IPS-NIHi11 (cell line): ENCODE results near the gene UACA.
"Not testable (repeated sequence)": the region's sequence is repeated elsewhere in the genome, so short reads cannot be mapped to it uniquely, and the experiment has no call there.

Experiments
- DNase-seq: peaks from one replicate; pipeline ENCODE4 v3.0.0; 2012; ENCODE audit warnings: mixed read lengths, low spot score

Gene UACA

GRCh38 chr15:70669006-70669602 lies 94.3 kb downstream of the UACA start:
- DNase-seq = no peak

- no peak for DNase-seq
Measured at GRCh38 chr15:70665599-70665998, 97.8 kb downstream of the UACA start.

DNA sequence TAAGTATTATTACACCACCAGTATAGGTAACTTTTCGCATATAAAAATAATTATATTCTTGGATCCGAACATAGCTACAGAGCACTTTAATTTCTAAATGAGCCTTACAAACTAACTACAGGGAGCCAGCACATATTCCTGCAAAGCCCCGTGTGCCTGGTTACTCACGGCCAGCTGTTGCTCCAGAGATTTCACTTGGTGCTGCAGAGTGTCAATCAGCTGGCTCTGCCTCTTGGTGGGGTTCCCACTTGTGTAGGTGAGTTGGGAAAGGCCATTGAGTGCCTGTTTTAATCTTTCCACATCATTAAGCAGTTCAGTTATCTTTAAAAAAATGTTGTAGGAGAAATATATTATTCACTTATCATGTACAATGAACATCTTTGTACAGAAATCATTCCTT lies 98.9 kb downstream of the UACA start:
- DNase-seq = no peak

- DNase-seq = not testable (repeated sequence)
Measured at GRCh38 chr15:70663069-70663468, 100.3 kb downstream of the UACA start.

- no peak for DNase-seq
Measured at GRCh38 chr15:70659662-70660061, 103.7 kb downstream of the UACA start.

GRCh38 chr15:70658641-70659040 lies 104.7 kb downstream of the UACA start:
- no peak for DNase-seq

GRCh38 chr15:70653426-70653825 lies 109.9 kb downstream of the UACA start:
- DNase-seq = no peak

DNA sequence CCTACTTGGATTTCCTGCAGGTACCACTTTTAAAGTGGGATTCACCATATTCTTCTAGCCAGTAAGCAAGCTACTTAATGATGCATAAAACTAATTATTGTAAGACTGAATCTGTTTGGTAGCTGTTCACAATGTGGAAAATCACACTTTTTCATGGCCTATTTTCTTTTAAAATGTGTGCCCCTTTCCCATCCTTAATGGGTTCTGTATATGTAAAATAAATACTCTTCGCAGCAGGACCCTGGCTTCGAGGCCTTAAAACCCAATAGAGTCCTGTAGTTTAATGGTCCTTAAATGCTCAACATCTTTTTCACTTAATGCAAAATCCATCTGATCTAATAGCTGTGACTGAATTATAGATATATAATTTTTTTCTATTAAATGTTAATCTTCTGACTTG lies 111.0 kb downstream of the UACA start:
- DNase-seq = no peak

DNA sequence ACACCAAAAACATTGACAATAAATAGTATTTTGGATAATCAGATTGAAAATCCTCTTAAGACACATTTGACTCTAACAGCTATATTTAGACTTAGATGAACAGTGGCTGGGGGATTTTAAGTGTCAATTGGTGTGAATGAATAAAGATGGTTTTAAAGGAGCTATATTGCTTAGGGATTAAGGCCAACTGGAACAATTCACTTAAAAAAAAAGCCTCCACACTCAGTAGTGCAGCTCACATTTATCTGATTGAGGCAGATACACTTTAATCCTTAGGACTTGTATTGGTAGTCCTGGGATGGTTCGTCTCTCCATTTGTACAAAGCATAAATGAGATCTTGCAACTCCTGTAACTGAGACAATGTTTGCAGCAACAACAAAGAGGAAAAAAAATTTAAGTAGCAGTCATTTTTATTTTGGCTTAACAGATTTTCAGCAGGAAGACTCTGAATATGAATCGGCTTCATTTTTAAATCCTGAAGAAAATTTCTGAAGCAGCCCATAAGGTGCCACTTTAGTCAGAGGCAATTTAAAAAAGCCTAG lies 112.0 kb downstream of the UACA start:
- DNase-seq = no peak

DNA sequence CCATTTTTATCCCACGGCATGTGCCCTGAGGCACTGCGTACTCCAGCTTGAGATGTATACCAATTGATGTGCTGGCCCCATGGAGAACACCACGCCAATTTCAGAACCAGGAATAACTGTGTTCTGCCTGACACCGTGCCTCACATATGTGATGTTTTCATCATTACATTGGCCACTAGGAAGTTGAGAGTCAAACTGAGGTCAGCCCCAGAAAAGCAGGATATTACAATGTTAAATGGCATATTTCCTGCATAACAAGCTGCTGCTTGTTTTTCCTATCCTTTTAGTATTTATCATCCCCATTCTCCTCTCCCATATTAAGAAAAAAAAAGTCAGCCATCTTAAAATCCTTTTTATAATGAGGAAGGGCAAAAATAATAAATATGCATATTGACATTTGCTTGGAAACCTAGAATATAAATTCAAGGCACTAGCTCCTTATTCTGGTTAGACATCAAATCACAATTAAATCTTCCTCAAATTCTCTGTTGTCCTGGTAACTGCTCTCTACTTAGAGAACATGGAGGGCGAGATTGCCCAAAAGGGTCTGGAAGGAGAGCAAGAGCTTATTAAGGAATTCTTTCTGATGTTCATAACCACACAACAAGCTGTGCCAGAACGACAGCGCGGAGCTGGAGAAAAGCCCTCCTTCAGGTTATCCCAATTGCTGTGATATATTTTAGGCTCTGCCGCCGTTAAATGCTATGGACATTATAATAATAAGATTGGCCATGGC lies 112.6 kb downstream of the UACA start:
- DNase-seq = no peak

- no peak for DNase-seq
Measured at GRCh38 chr15:70647396-70647795, 116.0 kb downstream of the UACA start.

- no peak for DNase-seq
Measured at GRCh38 chr15:70646169-70646568, 117.2 kb downstream of the UACA start.

- DNase-seq = no peak
Measured at GRCh38 chr15:70643783-70644125, 119.6 kb downstream of the UACA start.

DNA sequence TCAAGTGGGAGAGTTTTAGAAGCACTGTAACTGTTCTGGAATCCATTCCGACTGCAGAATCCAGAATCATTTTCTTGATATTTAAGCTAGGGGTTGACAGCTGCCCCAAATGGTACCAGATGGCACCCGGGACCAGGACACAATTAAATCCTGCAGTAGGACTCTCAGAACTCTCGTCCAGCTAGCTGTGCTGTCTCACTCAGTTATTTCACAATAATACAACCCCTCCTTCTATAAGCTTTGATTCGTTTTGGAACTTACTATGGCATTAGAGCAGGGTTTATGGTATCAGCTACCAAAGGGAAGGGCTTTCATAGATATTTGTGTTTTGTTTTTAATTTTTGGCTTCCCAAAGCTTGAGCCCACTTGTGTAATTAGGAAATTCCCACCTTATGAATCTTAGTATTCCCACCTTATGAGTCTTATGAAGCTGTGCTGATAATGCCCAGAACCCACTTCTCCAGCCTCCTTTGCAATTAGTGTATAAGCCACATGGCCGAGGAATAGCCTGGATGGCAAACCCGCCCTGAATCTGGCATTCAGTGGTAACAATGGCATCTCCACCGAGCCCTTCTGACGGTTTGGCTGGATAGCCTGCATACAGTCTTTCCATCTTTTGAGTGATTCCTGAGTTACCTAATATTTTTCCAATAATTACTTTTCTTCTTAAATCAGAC lies 120.1 kb downstream of the UACA start:
- DNase-seq = no peak

DNA sequence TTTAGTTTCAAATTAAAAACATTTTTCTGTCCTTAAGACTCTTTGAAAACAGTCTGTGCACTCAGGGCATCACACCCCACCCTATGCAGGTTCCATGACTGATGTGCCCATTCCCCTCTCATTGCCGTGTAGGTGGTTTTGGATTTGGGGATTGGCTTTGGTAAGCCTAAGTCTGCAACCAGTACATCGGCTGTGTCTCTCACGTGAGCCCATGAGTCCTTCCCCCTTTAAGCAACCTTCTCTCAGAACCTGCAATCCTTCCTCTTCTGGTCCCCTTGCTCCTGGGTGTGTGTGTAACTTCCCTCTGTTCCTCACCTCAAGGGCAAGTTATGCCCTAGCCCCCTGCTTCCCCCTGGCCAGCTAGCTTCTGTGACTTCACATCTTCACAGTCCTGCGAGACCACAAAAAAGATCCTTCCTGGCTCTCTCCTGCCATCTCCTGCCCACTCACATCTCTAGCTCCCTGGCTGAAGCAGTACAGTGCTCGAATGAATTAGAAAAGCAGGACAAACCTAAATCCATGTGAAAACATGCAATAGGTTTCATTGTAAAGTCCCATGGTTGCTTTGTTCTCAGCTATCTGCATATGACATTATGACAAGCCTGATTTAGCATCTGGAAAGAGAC lies 126.7 kb downstream of the UACA start:
- no peak for DNase-seq

- DNase-seq = no peak
Measured at GRCh38 chr15:70635895-70636294, 127.5 kb downstream of the UACA start.

- no peak for DNase-seq
Measured at GRCh38 chr15:70633991-70634390, 129.4 kb downstream of the UACA start.

- peak; percentile 48 for DNase-seq
Measured at GRCh38 chr15:70633103-70633831, 130.1 kb downstream of the UACA start.

DNA sequence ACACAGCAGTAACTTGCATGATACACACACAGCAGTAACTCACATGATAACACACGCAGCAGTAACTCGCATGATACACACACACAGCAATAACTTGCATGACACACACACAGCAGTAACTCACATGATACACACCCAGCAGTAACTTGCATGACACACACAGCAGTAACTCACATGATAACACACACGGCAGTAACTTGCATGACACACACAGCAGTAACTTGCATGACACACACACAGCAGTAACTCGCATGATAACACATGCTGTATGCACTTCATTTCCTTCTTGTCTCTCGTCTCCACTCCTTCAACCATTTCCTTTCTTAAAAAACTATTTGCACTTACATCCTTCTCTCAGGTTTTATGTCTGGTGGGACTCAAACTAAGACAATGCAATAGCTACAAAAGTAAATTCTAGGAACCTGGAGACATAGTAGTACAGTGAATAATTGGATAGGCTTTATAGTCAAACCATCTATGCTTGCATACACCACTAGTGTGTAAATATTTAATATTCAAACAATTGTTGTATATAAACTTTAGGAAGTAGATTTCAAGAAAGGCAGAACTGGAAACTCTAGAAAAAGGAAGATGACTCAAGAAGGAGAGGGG lies 130.8 kb downstream of the UACA start:
- DNase-seq = no peak

- DNase-seq = no peak
Measured at GRCh38 chr15:70632079-70632478, 131.3 kb downstream of the UACA start.

DNA sequence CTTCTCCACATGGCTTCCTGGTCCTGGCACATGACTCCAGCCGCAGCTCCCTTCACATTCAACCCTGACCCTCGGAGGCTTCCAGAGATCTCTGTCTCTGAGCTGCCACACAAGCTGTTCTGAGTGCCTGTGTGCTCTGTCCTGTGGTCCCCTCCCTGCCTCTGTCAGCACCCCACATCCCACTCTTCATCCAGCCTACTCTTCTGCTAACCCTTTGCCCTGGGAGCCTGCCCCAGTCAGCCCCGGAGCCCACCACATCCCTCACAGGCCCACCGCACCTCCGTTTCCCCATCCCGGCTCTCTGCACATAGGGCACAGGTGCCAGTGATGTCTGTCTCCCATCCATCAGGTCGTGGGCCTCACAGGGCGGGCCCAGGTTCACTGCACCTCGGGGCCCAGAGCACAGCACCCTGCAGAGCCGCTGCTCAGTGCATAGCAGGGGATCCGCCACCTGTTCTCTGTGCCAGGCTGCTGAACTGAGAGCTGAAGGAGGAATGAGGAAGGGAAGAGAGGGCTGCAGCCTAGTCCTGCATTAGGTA lies 133.6 kb downstream of the UACA start:
- DNase-seq = no peak
